GM21529 (cell line): ENCODE data around the gene RPH3AL.

Experiments used
- ATAC-seq: cut with Tn5 transposase; IDR thresholded peaks from one replicate; pipeline ENCODE4 v1.9.1; 2021; ENCODE audit not compliant: unreplicated experiment

The RPH3AL gene

DNA sequence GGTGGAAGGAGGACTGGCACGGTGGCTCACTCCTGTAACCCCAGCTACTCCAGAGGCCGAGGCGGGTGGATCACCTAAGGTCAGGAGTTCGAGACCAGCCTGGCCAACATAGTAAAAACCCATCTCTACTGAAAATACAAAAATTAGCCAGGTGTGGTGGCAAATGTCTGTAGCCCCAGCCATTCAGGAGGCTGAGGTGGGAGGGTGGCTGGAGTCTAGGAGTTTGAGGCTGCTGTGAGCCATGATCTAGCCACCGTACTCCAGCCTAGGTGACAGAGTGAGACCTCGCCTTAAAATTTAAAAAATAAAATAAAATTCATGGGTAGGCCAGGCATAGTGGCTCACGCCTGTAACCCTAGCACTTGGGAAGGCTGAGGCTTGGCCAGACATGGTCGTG is 1.2 kb upstream of the RPH3AL start:
- no peak for ATAC-seq

DNA sequence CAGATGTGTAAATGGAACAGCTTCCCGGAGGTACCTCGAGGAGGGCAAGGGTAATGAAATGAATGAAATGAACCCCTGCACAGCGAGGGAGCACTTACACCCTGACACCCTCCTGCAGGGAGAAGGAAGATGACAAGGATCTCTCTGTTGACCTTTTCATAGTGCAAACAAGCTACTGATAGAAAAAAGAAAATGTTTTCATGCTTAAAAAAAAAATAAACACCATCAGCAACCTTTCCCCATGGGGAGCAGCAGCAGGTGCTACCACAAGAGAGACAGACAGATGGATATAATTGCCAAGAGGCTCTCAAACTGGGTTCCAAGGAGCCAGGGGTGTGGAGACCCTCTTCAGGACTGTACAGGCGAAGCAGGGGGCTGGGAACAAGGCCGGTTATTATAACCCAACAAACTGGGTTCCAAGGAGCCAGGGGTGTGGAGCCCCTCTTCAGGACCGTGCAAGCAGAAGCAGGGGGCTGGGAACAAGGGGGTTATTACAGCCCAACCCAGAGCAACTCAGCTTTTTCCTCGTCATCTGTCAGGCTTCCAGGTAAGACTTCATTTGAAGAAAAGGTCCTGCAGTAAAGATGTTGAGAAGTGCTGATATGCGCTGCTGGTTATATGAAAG is 718 bp upstream of the RPH3AL start:
- ATAC-seq: no peak

DNA sequence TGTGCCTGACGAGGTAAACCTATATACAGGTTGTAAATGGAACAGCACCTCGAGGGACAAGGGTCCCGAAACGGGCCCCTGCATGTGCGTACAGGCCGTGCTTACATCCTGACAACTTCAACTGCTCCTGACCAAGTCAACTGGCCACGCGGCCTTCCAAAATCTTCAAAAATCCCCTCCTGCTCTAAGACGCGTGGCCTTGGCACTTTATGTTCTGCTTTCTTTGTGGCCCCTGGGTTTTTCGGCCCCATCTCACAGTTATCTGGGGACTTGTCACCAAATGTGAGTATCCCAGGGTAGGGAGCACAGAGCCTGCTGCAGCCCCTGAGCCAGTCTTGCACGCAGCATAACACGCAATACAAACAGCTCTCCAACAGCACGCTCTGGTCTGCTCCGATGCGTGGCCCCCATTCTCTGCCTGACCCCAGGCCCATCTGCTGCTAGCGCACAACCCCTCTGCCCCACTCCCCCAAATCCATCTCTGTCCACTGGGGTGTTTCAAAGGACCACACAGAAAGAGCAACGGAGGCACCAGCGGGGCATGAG is 659 bp downstream of the RPH3AL start:
- ATAC-seq: no peak

DNA sequence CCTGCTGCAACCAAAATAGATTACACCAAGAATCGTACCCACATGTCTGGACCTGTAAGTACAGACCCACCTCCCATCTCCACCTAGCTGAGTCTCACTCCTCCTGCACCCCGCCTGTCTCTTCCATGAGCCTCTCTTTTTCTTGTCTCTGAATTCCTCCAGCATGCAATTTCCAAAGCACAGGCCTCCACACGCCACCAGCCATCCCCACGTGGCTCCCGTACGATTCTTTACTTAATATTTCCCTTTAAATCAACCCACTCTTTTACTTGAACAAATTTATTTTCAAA is 1.2 kb downstream of the RPH3AL start:
- ATAC-seq: no peak

DNA sequence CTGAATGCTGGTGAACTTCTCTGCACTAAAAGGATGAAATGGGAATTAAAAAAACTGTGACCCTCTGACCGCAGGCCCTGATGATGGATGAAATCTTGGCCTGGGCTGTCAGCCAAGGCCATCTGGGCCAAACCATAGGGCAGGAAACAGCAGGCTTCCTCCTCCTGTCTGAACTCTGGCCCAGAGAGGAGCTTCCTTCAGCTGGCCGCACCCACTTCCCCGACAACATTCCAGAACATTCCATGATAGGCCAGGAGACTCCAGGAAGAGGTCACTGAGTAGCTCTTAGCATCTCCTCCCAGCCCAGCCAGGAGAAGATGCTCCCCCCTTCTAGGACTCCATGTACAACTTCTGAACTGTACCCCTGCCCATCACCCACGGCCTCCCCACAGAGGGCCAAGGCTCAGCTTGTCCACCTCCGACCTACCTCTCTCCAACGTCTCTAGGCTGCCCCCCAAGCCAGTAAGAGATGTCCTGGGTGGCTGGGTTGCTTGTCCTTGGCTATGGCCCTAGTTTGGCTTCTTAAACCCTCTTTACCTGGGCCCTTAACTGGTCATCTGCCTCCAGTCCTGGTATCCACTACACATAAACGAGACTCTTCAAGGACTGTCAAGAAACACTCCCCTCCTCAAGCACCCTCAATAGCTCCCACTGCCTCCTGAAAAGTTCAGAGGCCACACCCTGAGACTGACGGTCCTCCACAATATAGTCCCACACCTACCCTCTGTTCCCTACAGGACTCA is 1.7 kb downstream of the RPH3AL start:
- ATAC-seq: no peak

DNA sequence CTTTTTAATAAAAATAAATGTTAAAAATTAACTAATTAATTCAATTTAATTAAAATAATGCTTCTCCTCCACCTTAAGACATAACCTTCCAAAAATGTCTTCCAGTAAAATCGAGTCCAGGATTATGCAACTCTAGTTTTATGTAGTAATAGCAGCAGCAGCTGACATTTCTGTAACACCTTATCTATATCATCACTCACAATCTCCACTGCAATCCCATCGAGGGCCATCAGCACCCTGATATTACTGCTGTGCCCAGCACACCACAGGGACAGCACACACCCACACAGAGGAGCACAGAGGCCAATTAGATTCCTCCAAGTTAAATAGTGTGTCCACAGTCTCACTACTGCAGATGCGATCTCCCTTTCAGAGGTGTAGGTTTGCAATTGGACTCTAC is 2.9 kb downstream of the RPH3AL start:
- no peak for ATAC-seq

DNA sequence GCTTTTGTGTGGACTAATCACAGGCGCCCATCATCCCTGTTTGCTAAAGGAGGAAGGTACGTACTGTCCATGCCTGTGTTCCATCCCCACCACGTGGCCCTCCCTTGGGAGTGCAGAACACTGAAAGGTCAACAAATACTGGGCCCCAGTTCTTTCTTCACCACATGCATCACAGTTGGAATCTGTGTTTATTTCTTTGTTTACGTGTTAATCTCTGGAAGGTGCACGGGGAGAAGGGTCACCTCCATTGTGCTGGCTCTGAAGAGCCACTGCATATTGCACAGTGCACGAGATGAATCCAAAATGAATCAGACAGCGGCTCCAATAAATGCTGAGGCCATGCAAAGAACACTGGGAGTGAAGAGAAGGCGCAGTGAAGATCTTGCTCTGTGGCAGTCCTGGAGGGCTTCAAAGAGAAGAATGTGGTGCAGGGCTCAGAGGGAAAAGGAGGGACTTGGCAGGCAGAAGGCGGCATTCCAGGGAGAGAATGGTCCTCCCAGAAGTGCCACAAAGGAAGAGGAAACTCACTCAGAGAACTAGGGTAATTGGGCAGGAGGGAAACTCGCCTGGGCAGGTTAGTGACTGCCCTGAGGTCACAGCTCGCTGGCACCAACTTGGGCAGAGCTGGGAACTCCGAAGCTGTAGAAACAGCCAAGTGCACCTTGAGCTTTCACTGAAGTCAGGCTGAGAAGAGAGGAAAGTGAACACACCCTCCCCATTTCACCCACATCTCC is 3.7 kb downstream of the RPH3AL start:
- no peak for ATAC-seq

DNA sequence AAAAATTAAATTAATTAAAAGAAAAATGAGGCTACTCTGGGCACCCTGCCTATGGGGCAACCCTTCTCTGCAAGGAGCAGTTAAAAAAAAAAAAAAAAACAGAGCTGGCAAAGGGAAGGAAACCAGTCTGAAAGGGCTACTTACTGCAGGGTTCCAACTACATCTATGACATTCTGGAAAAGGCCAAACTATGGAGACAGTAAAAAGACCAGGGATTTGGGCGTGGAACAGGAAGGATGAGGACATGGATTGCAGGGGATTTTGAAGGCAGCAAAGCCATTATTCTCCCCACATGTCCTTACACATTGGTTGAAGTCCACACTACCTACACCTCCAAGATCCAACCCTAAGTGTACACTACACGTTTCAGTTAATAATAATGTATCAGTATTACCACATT is 4.6 kb downstream of the RPH3AL start:
- ATAC-seq: no peak

DNA sequence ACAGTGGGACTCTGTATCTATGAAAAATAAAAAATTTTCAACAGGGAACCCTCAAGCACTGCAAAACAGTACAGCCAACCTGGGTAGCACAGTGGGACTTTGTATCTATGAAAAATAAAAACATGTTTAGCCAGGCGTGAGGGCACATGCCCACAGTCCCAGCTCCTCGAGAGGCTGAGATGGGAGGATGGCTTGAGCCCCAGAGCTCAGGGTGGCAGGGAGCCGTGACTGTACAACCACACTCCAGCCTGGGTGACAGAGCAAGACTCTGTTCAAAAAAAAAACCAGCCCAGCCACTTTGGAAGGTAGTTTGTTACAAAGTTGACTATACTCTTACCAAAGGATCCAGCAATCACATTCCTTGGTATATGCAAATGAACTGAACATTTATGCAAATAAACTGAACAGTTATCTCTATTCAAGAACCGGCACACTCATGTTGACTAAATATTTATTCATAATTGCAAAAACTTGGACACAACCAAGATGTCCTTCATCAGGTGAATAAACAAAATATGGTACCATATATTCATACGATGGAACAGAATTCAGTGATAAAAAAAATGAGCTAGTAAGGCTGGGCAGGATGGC is 5.2 kb downstream of the RPH3AL start:
- ATAC-seq: no peak

DNA sequence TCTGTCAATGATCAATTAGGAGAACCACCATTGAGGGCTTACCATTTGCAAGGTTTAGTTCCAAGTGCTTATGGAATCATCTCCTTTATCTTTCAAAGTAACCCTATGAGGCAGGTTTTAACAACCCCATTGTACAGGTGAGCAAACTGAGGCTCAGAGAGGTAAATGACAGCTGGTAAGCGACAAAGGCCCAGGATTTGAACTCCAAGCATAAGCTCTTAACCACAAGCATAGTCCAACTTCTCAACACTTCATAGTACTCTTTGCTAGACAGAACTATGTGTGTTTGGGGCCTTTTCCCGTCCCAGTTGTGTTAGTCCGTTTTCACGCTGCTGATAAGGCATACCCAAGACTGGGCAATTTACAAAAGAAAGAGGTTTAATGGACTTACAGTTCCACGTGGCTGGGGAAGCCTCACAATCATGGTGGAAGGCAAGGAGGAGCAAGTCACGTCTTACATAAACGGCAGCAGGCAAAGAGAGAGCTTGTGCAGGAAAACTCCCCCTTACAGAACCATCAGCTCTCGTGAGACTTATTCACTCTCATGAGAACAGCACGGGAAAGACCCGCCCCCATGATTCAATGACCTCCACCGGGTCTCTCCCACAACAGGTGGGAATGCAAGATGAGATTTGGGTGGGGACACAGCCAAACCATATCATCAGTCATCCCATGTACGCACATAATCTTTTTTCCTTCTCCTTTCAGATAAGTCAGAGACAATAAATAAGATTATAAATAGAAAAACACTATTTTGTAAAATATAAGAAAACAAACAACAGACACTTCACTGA is 6.4 kb downstream of the RPH3AL start:
- no peak for ATAC-seq

DNA sequence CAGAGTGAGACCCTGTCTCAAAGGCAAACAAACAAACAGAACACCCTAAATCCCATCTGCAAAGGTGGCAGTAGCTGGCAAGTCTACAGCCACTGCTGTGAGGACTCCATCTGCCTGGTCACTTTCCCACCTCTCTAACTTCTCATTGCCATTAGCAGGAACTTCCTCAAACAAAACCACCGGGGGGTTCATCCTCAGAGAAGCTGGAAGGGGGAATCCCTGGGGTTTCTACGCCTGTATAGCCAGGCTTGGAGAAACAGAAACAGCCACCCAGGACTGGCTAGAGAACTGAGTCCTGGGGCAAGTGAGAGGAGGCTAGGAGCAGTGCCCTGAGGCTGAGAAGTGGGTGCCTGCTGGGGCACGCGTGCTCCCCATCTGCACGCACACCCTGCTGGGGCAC is 7.3 kb downstream of the RPH3AL start:
- ATAC-seq: no peak

DNA sequence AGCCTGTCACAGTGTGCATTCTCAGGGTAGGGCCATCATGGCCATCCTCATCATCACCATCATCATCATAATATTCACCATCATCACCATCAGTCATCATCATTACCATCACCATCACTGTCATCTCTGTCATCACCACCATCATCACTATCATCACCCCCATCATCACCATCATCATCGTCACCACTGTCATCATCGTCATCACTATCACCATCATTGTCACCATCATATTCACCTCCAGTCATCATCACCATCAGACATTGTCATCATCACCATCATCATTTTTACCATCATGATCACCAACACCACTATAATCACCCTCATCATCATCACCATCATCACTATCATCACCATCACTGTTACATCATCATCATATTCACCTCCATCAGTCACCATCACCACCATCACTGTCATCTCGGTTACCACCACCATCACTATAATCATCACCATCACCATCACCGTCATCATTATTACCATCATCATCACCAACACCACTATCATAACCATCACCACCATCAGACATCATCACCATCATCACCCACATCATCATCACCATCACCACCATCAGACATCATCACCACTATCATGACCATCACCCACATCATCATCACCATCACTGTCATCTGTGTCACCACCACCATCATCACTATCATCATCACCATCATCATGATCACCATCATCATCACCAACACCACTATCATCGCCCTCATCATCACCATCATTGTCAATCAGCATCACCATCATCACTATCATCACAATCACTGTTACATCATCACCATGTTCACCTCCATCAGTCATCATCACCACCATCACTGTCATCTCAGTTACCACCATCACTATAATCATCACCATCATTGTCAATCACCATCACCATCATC is 8.5 kb downstream of the RPH3AL start:
- ATAC-seq: no peak

DNA sequence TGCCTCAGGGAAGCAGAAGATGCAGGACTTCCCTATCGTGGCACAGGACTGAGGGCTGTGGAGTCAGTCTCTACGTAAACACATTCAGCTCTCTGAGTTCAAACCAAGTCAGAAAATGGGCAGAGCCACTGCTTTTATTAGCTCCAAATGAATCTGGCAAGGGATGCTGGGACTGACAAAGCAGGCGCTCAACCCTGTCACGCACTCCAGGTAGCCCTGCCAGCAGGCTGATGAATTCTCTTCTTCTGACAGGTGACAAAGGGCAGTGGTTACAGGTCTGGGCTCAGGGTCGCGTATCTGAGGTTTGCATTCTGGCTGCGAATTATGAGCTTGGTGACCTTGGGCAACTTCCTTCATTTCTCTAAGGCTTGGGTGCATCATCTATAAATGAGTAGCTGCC is 9.4 kb downstream of the RPH3AL start:
- no peak for ATAC-seq

DNA sequence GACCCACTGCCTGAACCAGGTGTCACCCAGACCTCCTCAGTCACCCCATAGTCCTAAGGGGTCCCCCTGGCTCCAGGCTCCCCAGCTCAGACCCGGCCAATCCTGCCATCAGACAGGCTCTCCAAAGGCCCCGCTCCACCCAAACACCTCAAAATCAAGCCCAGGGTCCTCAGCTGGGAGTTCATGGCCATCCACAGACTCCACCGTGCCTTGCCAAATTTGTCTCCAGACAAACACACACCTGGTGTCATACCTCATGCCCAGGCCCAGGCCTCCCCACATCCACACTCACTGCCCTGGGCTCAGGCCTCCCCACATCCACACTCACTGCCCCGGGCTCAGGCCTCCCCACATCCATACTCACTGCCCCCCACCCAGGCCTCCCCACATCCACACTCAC is 12.5 kb downstream of the RPH3AL start:
- ATAC-seq: no peak

DNA sequence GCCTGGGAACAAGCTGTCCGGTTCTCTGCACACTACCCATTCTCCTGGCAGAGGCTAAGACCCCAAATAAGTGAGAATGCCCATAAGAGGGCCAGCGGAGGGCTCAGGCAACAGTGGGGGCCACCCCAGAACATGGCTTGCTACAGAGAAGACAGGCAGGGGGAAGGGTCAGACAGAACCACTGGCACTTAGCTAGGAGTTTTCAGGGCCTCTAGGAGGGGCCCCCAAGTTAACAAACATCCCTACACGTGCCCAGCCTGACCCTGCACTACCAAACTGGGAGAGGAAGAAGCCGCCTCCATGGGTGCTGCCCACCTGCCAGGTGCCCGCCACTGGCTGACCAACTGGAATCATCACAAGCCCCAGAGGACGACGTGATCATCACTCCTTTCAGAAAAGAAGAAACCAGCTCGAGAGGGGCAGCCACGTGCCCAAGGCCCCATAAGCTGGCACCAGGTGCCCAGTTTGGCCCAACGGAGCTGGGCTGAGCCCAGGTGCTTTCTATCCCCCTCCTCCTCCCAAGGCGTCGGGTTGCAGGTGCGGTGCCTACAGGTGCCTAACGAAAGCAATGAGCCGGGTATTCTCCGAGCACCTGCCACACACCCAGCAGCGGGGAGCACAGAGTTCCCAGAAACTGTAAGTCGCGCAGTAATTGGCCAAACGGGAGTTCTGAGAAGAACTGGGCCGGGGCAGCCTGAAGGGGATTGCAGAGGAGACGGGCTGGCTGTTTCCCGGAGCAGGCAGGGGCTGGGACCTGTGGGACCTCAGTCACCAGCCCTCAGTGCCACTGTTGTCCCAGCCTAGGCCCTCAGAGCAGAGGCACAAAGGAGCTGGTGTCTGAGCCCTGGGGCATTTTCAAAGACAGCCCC is 13.2 kb downstream of the RPH3AL start:
- no peak for ATAC-seq

DNA sequence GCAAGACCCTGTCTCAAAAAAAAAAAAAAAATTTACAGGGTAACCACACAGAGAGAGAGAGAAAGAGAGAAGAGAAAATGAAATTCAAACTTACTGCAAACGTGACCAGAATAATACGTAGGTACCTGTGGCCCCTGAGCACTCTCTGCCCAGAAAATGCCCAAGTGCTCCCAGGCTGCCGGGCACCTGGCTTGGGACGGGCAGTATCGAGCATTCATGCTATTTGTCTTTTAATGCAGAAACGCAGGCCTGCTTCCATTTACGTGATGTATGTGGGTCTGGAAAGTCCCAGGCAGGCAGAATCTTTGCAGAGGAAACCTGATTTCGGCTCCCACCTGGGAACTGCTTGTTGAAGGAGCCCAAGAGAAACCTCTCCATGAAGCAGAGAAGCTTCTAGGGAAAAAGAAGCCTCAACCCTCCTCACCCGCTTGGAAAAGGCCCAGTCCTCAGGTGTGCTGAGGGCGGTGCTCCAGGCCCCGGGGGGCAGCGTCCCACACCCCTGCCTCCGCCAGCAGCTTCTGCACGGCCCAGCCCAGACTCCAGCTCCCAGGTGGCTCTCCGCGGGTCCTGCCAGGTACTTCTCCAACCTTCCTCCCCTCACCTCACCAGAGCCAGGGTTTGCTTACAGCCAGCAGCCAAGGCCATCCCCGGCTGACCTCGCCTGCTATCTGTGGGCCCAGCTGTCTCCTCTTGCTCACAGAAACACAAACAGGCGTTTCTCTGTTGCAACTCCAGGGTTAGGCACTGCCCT is 14.0 kb downstream of the RPH3AL start:
- no peak for ATAC-seq

DNA sequence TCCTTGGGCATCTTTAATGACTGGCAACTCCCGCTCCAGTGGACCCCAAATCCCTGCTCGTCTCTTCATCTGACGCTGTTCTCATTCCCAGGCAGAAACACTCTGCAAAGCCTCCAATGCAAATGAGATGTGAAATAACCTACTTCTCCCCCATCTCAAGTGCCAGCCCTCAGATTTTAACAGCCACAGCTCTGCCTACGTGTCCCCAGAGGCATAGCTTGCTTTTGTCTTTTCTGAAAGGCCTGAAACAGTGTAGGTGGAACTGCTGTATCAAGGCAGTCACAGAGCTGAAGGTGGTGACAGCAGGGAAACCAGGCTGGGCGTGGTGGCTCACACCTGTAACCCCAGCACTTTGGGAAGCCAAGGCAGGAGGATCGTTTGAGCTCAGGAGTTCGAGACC is 14.7 kb downstream of the RPH3AL start:
- no peak for ATAC-seq

DNA sequence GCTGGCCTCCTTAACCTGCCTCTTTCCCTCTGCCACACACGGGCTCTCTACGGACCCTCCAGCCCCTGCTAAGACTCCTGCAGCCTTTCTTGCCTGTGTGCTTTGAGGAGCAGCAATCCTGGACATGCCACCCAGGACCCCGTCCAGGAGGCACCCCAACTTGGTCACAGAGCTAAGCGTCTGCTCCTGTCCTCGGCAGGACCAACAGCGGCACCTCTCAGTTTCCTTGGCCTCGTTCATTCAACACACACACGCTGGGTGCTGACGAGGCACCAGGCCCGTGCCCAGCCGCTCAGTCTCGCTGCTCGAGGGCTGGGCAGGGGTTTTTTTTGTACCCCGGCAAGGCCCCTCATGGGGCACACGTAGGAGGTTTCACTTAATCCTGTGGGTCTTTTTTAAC is 15.2 kb downstream of the RPH3AL start:
- ATAC-seq: no peak
